Embryonic facial prominence (tissue), 1 donor: Measurements from ENCODE around the gene DTHD1.

Experiments
- DNase-seq: peaks from one replicate; pipeline ENCODE4 v3.0.0-alpha.2; 2016; ENCODE audit errors: extremely low spot score

Gene DTHD1

GRCh38 chr4:36313703-36314102 is 32.3 kb downstream of the DTHD1 start:
- DNase-seq: no peak

GRCh38 chr4:36316607-36317006 is 35.2 kb downstream of the DTHD1 start:
- no peak for DNase-seq

- no peak for DNase-seq
These were observed 36.3 kb downstream of the DTHD1 start for GRCh38 chr4:36317721-36318120.

- DNase-seq: no peak
These were observed 38.9 kb downstream of the DTHD1 start for GRCh38 chr4:36320117-36320896.

- DNase-seq: no peak
These were observed 39.8 kb downstream of the DTHD1 start for GRCh38 chr4:36321176-36321575.

- no peak for DNase-seq
These were observed 41.5 kb downstream of the DTHD1 start for GRCh38 chr4:36322921-36323354.

GRCh38 chr4:36323816-36324419 is 42.5 kb downstream of the DTHD1 start:
- no peak for DNase-seq

GRCh38 chr4:36324808-36325207 is 43.4 kb downstream of the DTHD1 start:
- DNase-seq: no peak

GRCh38 chr4:36325499-36325898 is 44.1 kb downstream of the DTHD1 start:
- no peak for DNase-seq

GRCh38 chr4:36325926-36326325 is 44.5 kb downstream of the DTHD1 start:
- DNase-seq: no peak

GRCh38 chr4:36326476-36327029 is 45.1 kb downstream of the DTHD1 start:
- no peak for DNase-seq

GRCh38 chr4:36327400-36327799 is 46.0 kb downstream of the DTHD1 start:
- DNase-seq: no peak

- no peak for DNase-seq
These were observed 46.7 kb downstream of the DTHD1 start for GRCh38 chr4:36328130-36328529.

GRCh38 chr4:36329228-36329627 is 47.8 kb downstream of the DTHD1 start:
- DNase-seq: no peak

- DNase-seq: no peak
These were observed 49.4 kb downstream of the DTHD1 start for GRCh38 chr4:36330796-36331195.

- DNase-seq: no peak
These were observed 50.8 kb downstream of the DTHD1 start for GRCh38 chr4:36332023-36332781.

GRCh38 chr4:36332782-36333131 is 51.3 kb downstream of the DTHD1 start:
- DNase-seq: no peak

- DNase-seq: no peak
These were observed 52.0 kb downstream of the DTHD1 start for GRCh38 chr4:36333303-36333877.

GRCh38 chr4:36337665-36338185 is 56.3 kb downstream of the DTHD1 start:
- DNase-seq: no peak

- DNase-seq: no peak
These were observed 57.6 kb downstream of the DTHD1 start for GRCh38 chr4:36338973-36339372.

- no peak for DNase-seq
These were observed 60.5 kb downstream of the DTHD1 start for GRCh38 chr4:36341936-36342335.
